H9 (cell line): ENCODE measurements around the gene CIPC. TPM values are rescaled to one million over a fixed set of nuclear protein-coding genes. Genes with fewer than 3 reads are reported as not detected.

Experiments
- DNase-seq: peaks from one replicate; pipeline ENCODE4 v3.0.0-alpha.2; 2017
- H2AFZ ChIP-seq: one replicate; pipeline ENCODE4 v1.6.1; 2013; ENCODE audit warnings: mild to moderate bottlenecking, low read length, control low read depth, moderate library complexity
- H2AK5ac ChIP-seq: 2 replicates; pipeline ENCODE4 v1.6.1; 2013; ENCODE audit warnings: low read length, control low read depth, mixed read lengths; ENCODE audit not compliant: insufficient read length
- H2BK120ac ChIP-seq: one replicate; pipeline ENCODE4 v1.6.1; 2013; ENCODE audit warnings: low read depth, mild to moderate bottlenecking, low read length, control low read depth, inconsistent platforms; ENCODE audit not compliant: poor library complexity, severe bottlenecking
- H2BK12ac ChIP-seq: 2 replicates; pipeline ENCODE4 v1.6.1; 2013; ENCODE audit warnings: low read length, control low read depth, mixed read lengths, low read depth; ENCODE audit not compliant: insufficient read length
- H2BK15ac ChIP-seq: 2 replicates; pipeline ENCODE4 v1.6.1; 2013; ENCODE audit warnings: low read depth, low read length, control low read depth
- H2BK20ac ChIP-seq: one replicate; pipeline ENCODE4 v1.6.1; 2013; ENCODE audit warnings: low read depth, mild to moderate bottlenecking, low read length, control low read depth, inconsistent platforms; ENCODE audit not compliant: poor library complexity, severe bottlenecking
- H2BK5ac ChIP-seq: 2 replicates; pipeline ENCODE4 v1.6.1; 2013; ENCODE audit warnings: low read length, control low read depth, mixed read lengths; ENCODE audit not compliant: insufficient read length
- H3K14ac ChIP-seq: 2 replicates; pipeline ENCODE4 v1.6.1; 2013; ENCODE audit warnings: low read length, control low read depth; ENCODE audit not compliant: insufficient read depth
- H3K18ac ChIP-seq: 2 replicates; pipeline ENCODE4 v1.6.1; 2013; ENCODE audit warnings: low read depth, mild to moderate bottlenecking, mixed read lengths, low read length, control low read depth; ENCODE audit not compliant: insufficient read length
- H3K23ac ChIP-seq: 2 replicates; pipeline ENCODE4 v1.6.1; 2013; ENCODE audit warnings: low read length, control low read depth, mixed read lengths, low read depth; ENCODE audit not compliant: insufficient read length
- H3K23me2 ChIP-seq: 2 replicates; pipeline ENCODE4 v1.6.1; 2013; ENCODE audit warnings: low read depth, mild to moderate bottlenecking, mixed read lengths, low read length, control low read depth; ENCODE audit not compliant: insufficient read length, poor library complexity, severe bottlenecking
- H3K27ac ChIP-seq: 2 replicates; pipeline ENCODE4 v1.5.1; 2013; ENCODE audit warnings: low read length, control low read depth, mixed read lengths, low read depth; ENCODE audit not compliant: insufficient read length
- H3K27me3 ChIP-seq: 2 replicates; pipeline ENCODE4 v1.6.1; 2013; ENCODE audit warnings: low read length, control low read depth, inconsistent platforms; ENCODE audit not compliant: insufficient read depth
- H3K4ac ChIP-seq: 2 replicates; pipeline ENCODE4 v1.6.1; 2013; ENCODE audit warnings: low read depth, mild to moderate bottlenecking, control low read depth, inconsistent platforms, low read length, moderate library complexity
- H3K4me1 ChIP-seq: 2 replicates; pipeline ENCODE4 v1.6.1; 2013; ENCODE audit warnings: low read length, control low read depth, inconsistent platforms; ENCODE audit not compliant: insufficient read depth
- H3K4me2 ChIP-seq: 2 replicates; pipeline ENCODE4 v1.6.1; 2013; ENCODE audit warnings: low read length, control low read depth, mixed read lengths; ENCODE audit not compliant: insufficient read length, insufficient read depth
- H3K56ac ChIP-seq: 2 replicates; pipeline ENCODE4 v1.6.1; 2013; ENCODE audit warnings: low read depth, mild to moderate bottlenecking, mixed read lengths, low read length, control low read depth; ENCODE audit not compliant: insufficient read length
- H3K79me1 ChIP-seq: 2 replicates; pipeline ENCODE4 v1.6.1; 2013; ENCODE audit warnings: low read depth, mild to moderate bottlenecking, moderate library complexity, low read length, control low read depth, inconsistent platforms; ENCODE audit not compliant: insufficient read depth, poor library complexity, severe bottlenecking
- H3K79me2 ChIP-seq: 2 replicates; pipeline ENCODE4 v1.6.1; 2013; ENCODE audit warnings: low read length, control low read depth, inconsistent platforms; ENCODE audit not compliant: insufficient read depth
- H3K9ac ChIP-seq: 2 replicates; pipeline ENCODE4 v1.6.1; 2013; ENCODE audit warnings: low read length, control low read depth, mixed read lengths; ENCODE audit not compliant: insufficient read length; ENCODE audit errors: extremely low read depth
- H3K9me3 ChIP-seq: one replicate; pipeline ENCODE4 v1.6.1; 2013; ENCODE audit warnings: low read depth, low read length, inconsistent platforms; ENCODE audit not compliant: control insufficient read depth
- H3T11ph ChIP-seq: one replicate; pipeline ENCODE4 v1.6.1; 2013; ENCODE audit warnings: mild to moderate bottlenecking, low read length, control low read depth, inconsistent platforms
- H4K20me1 ChIP-seq: one replicate; pipeline ENCODE4 v1.6.1; 2013; ENCODE audit not compliant: control insufficient read depth, insufficient read length, insufficient read depth
- H4K5ac ChIP-seq: 2 replicates; pipeline ENCODE4 v1.6.1; 2013; ENCODE audit warnings: low read depth, mild to moderate bottlenecking, mixed read lengths, low read length, control low read depth; ENCODE audit not compliant: insufficient read length
- H4K8ac ChIP-seq: replicated peaks from 2 replicates; pipeline ENCODE4 v1.6.1; 2013; ENCODE audit warnings: low read length, control low read depth, mixed read lengths, low read depth; ENCODE audit not compliant: insufficient read length
- H4K91ac ChIP-seq: 2 replicates; pipeline ENCODE4 v1.6.1; 2013; ENCODE audit warnings: low read depth, mild to moderate bottlenecking, moderate library complexity, mixed read lengths, low read length, control low read depth; ENCODE audit not compliant: insufficient read length
- H3K27ac Mint-ChIP-seq, 3 experiments: 2 replicates in 2 of 3; 3 replicates in 1 of 3; pipeline ENCODE4 v1.8.0; 2020 to 2021; ENCODE audit warnings: mixed read lengths in 3 of 3, mild to moderate bottlenecking in 1 of 3, moderate library complexity in 1 of 3
- H3K27me3 Mint-ChIP-seq: 2 replicates; pipeline ENCODE4 v1.8.0; 2021; ENCODE audit warnings: low read depth, mild to moderate bottlenecking, moderate library complexity, mixed read lengths
- H3K36me3 Mint-ChIP-seq, 3 experiments: 2 replicates in 2 of 3; 3 replicates in 1 of 3; pipeline ENCODE4 v1.8.0; 2020 to 2021; ENCODE audit warnings: low read depth in 3 of 3, mixed read lengths in 3 of 3; ENCODE audit not compliant: insufficient read depth in 1 of 3
- H3K4me1 Mint-ChIP-seq, 2 experiments: 2 replicates each; pipeline ENCODE4 v1.8.0; 2020; ENCODE audit warnings: mixed read lengths in 2 of 2
- H3K4me3 Mint-ChIP-seq, 2 experiments: 2 replicates in 1 of 2; 3 replicates in 1 of 2; pipeline ENCODE4 v1.8.0; 2020 to 2021; ENCODE audit warnings: mild to moderate bottlenecking in 2 of 2, mixed read lengths in 2 of 2, moderate library complexity in 1 of 2
- H3K9me3 Mint-ChIP-seq, 2 experiments: 2 replicates in 1 of 2; 3 replicates in 1 of 2; pipeline ENCODE4 v1.8.0; 2020; ENCODE audit warnings: mild to moderate bottlenecking in 2 of 2, mixed read lengths in 2 of 2, moderate library complexity in 1 of 2
- WGBS: extraction: QIAGEN DNeasy Blood & Tissue Kit; methylation state at CpG from one replicate; pipeline ENCODE4 v1.1.7; 2013; ENCODE audit warnings: missing lambda C conversion rate, low lambda C conversion rate, mixed read lengths; ENCODE audit not compliant: insufficient read length; ENCODE audit errors: extremely low coverage; 5-methylcytosine and 5-hydroxymethylcytosine counted together
- total RNA-seq: library from RNA; stranded (reverse); gene quantifications from 2 replicates; pipeline ENCODE4 v1.2.1, GENCODE V29; 2021
- TF ChIP-seq, protein P1 (sequence below): fragments of 200-600 bp; sonication (generic); conservative IDR thresholded peaks from 3 replicates; pipeline ENCODE4 v1.8.0; 2021; ENCODE audit warnings: antibody characterized with exemption, mild to moderate bottlenecking

Gene CIPC
- total RNA-seq, 1 experiment from 2014 or later, result 23.4 TPM

- Mint-ChIP-seq H3K9me3 (peaks cover 0 to 3% of the 10 kb centered on the region in 2 experiments; a peak in 1 of 5 replicates), H3K36me3 (peaks cover 0 to 5% (median 0%) of the 10 kb centered on the region in 3 experiments; a peak in 2 of 7 replicates), H3K27me3 (no peaks in the 10 kb centered on the region), H3K4me3 (no peak overlapping the region), H3K27ac (no peak overlapping the region), H3K4me1 (peaks cover 22 to 26% of the 10 kb centered on the region in 2 experiments)
- DNase-seq, result no peak
- H2AFZ ChIP-seq, result no peak overlapping the region
- no peak overlapping the region for H2BK5ac ChIP-seq
- H4K20me1 ChIP-seq, result no peaks in the 10 kb centered on the region
- no peak overlapping the region for H3K18ac ChIP-seq
- no peak overlapping the region for H3K9ac ChIP-seq
- H2AK5ac ChIP-seq, result no peak overlapping the region
- H3K14ac ChIP-seq, result no peak overlapping the region
- no peaks in the 10 kb centered on the region for H3K79me1 ChIP-seq
- H3K27me3 ChIP-seq, result no peaks in the 10 kb centered on the region
- H3K79me2 ChIP-seq, result no peaks in the 10 kb centered on the region
- no peak overlapping the region for H3K56ac ChIP-seq
- no peak overlapping the region for H3K23ac ChIP-seq
- H3K27ac ChIP-seq, result no peak overlapping the region
- peaks cover 3% of the 10 kb centered on the region; the same call in 1 of the 2 replicates for H3K4me1 ChIP-seq
- no peak overlapping the region for H3K4me2 ChIP-seq
- no peak overlapping the region for H2BK15ac ChIP-seq
- no peak overlapping the region for H3K4ac ChIP-seq
- H4K5ac ChIP-seq, result no peak overlapping the region
- no peaks in the 10 kb centered on the region for H3K23me2 ChIP-seq
- H2BK20ac ChIP-seq, result no peak overlapping the region
- H3T11ph ChIP-seq, result no peak overlapping the region
- H3K9me3 ChIP-seq, result no peaks in the 10 kb centered on the region
- WGBS, result no CpG with 5 or more reads among the region's 3 CpGs
- H2BK12ac ChIP-seq, result no peak overlapping the region
- H2BK120ac ChIP-seq, result no peak overlapping the region
- TF ChIP-seq, protein P1, sequence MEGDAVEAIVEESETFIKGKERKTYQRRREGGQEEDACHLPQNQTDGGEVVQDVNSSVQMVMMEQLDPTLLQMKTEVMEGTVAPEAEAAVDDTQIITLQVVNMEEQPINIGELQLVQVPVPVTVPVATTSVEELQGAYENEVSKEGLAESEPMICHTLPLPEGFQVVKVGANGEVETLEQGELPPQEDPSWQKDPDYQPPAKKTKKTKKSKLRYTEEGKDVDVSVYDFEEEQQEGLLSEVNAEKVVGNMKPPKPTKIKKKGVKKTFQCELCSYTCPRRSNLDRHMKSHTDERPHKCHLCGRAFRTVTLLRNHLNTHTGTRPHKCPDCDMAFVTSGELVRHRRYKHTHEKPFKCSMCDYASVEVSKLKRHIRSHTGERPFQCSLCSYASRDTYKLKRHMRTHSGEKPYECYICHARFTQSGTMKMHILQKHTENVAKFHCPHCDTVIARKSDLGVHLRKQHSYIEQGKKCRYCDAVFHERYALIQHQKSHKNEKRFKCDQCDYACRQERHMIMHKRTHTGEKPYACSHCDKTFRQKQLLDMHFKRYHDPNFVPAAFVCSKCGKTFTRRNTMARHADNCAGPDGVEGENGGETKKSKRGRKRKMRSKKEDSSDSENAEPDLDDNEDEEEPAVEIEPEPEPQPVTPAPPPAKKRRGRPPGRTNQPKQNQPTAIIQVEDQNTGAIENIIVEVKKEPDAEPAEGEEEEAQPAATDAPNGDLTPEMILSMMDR, result no peak
- H4K91ac ChIP-seq, result no peak overlapping the region
- H4K8ac ChIP-seq, result no peak overlapping the region
These were observed 15.7 kb upstream of the CIPC start for GRCh38 chr14:77082356-77082755.
